HepG2 (cell line): Measurements from ENCODE around the gene THRAP3. TPM values are rescaled to one million over a fixed set of nuclear protein-coding genes. Genes with fewer than 3 reads are reported as not detected.

Experiments
- DMTF1 ChIP-seq: sonication (generic); formaldehyde crosslinking; IDR thresholded peaks from 2 replicates; pipeline ENCODE4 v1.4.0; 2020; ENCODE audit warnings: mild to moderate bottlenecking, missing genetic modification reagents
- DZIP1 ChIP-seq: sonication (generic); formaldehyde crosslinking; IDR thresholded peaks from 2 replicates; pipeline ENCODE4 v1.5.0; 2020; ENCODE audit warnings: mild to moderate bottlenecking, missing genetic modification reagents
- ESRRA ChIP-seq: sonication (generic); formaldehyde crosslinking; IDR thresholded peaks from 2 replicates; pipeline ENCODE4 v1.5.1; 2020; ENCODE audit warnings: mild to moderate bottlenecking, low read depth, missing genetic modification reagents
- ETV5 ChIP-seq: IDR thresholded peaks from 2 replicates; pipeline ENCODE4 v1.6.1; 2018; ENCODE audit warnings: missing biosample characterization, missing genetic modification reagents, inconsistent platforms, borderline replicate concordance
- HNF4G ChIP-seq, 2 experiments: sonication (generic) in 1 of 2; formaldehyde crosslinking in 1 of 2; IDR thresholded peaks; 2 replicates each; pipeline versions ENCODE4 v1.4.0 to v1.6.1; 2011 to 2020; ENCODE audit warnings: borderline replicate concordance in 2 of 2, low read depth in 2 of 2, mild to moderate bottlenecking in 2 of 2, low read length in 1 of 2, missing genetic modification reagents in 1 of 2, moderate library complexity in 1 of 2
- ISX ChIP-seq: sonication (generic); formaldehyde crosslinking; conservative IDR thresholded peaks from 2 replicates; pipeline ENCODE4 v1.5.0; 2020; ENCODE audit warnings: missing genetic modification reagents
- KAT7 ChIP-seq: IDR thresholded peaks from 2 replicates; pipeline ENCODE4 v1.6.1; 2018; ENCODE audit warnings: borderline replicate concordance, missing compliant biosample characterization
- KDM3A ChIP-seq: IDR thresholded peaks from 2 replicates; pipeline ENCODE4 v1.6.1; 2018; ENCODE audit warnings: low read depth, missing compliant biosample characterization
- KLF6 ChIP-seq: IDR thresholded peaks from 2 replicates; pipeline ENCODE4 v1.8.0; 2016; ENCODE audit warnings: missing biosample characterization, missing genetic modification reagents
- MYNN ChIP-seq: sonication (generic); formaldehyde crosslinking; IDR thresholded peaks from 2 replicates; pipeline ENCODE4 v1.4.0; 2020; ENCODE audit warnings: mild to moderate bottlenecking, low read depth, missing genetic modification reagents
- POLR2A ChIP-seq, 2 experiments: IDR thresholded peaks; 2 replicates each; pipeline ENCODE4 v1.6.1; 2011; ENCODE audit warnings: low read depth in 2 of 2, low read length in 2 of 2, mild to moderate bottlenecking in 1 of 2, moderate library complexity in 1 of 2; ENCODE audit not compliant: insufficient read depth in 1 of 2
- RFXANK ChIP-seq: IDR thresholded peaks from 2 replicates; pipeline ENCODE4 v1.6.1; 2016
- SPEN ChIP-seq: sonication (generic); formaldehyde crosslinking; IDR thresholded peaks from 2 replicates; pipeline ENCODE4 v1.5.1; 2020; ENCODE audit warnings: low read depth, mild to moderate bottlenecking, missing genetic modification reagents
- TBL1XR1 ChIP-seq: fragments of 150-350 bp; IDR thresholded peaks from 2 replicates; pipeline ENCODE4 v1.6.1; 2014; ENCODE audit warnings: borderline replicate concordance, low read length; ENCODE audit not compliant: partially characterized antibody
- ZBTB49 ChIP-seq: sonication (generic); formaldehyde crosslinking; IDR thresholded peaks from 2 replicates; pipeline ENCODE4 v1.4.0; 2020; ENCODE audit warnings: missing genetic modification reagents, borderline replicate concordance
- ZFP37 ChIP-seq: sonication (generic); formaldehyde crosslinking; IDR thresholded peaks from 2 replicates; pipeline ENCODE4 v1.4.0; 2020; ENCODE audit warnings: missing genetic modification reagents, borderline replicate concordance
- ZNF205 ChIP-seq: IDR thresholded peaks from 2 replicates; pipeline ENCODE4 v1.6.1; 2018; ENCODE audit warnings: missing biosample characterization, missing genetic modification reagents
- ZNF331 ChIP-seq: sonication (generic); formaldehyde crosslinking; IDR thresholded peaks from 2 replicates; pipeline ENCODE4 v1.4.0; 2020; ENCODE audit warnings: missing genetic modification reagents
- ZNF441 ChIP-seq: sonication (generic); formaldehyde crosslinking; IDR thresholded peaks from 2 replicates; pipeline ENCODE4 v1.7.0; 2021; ENCODE audit warnings: missing genetic modification reagents, borderline replicate concordance
- ZNF724P ChIP-seq: sonication (generic); formaldehyde crosslinking; IDR thresholded peaks from 2 replicates; pipeline ENCODE4 v1.8.0; 2022; ENCODE audit warnings: missing genetic modification reagents, borderline replicate concordance
- ZNF737 ChIP-seq: sonication (generic); formaldehyde crosslinking; IDR thresholded peaks from 2 replicates; pipeline ENCODE4 v1.5.0; 2020; ENCODE audit warnings: missing genetic modification reagents, mild to moderate bottlenecking, borderline replicate concordance
- ZNF878 ChIP-seq: sonication (generic); formaldehyde crosslinking; IDR thresholded peaks from 2 replicates; pipeline ENCODE4 v1.8.1; 2023; ENCODE audit warnings: mild to moderate bottlenecking, missing genetic modification reagents, moderate library complexity
- ZSCAN25 ChIP-seq: sonication (generic); formaldehyde crosslinking; IDR thresholded peaks from 2 replicates; pipeline ENCODE4 v1.8.0; 2022; ENCODE audit warnings: mild to moderate bottlenecking, missing genetic modification reagents
- polyA plus RNA-seq, 8 experiments: library from polyadenylated mRNA; depleted of rRNA in 3 of 8; stranded (reverse) in 7 of 8; unstranded in 1 of 8; fragments of >200 nt; fragmentation: Illumina TruSeq in 4 of 8; extraction: Trizol in 4 of 8; gene quantifications; 2 replicates each; pipeline versions ENCODE4 v1.2.1 to v1.2.3, GENCODE V29; 2011 to 2016; ENCODE audit warnings: low read depth in 4 of 8, missing spikeins in 1 of 8, mixed read lengths in 1 of 8; ENCODE audit not compliant: insufficient read depth in 1 of 8
- total RNA-seq, 5 experiments: library from RNA; depleted of rRNA; stranded (reverse); fragments of >200 nt; fragmentation: Illumina TruSeq; extraction: Trizol; gene quantifications; 2 replicates each; pipeline ENCODE4 v1.2.3, GENCODE V29; 2016; ENCODE audit warnings: low read depth in 1 of 5
- TF ChIP-seq, protein P1 (sequence below): IDR thresholded peaks from 2 replicates; pipeline ENCODE4 v1.6.1; 2016; ENCODE audit warnings: low read depth, borderline replicate concordance

The THRAP3 gene
- total and polyA plus RNA-seq, 2 of the 13 experiments (the other 11 are each of a cell fraction or from before 2014, with no cell fraction given), result 45.0 to 92.6 TPM

GRCh38 chr1:36223996-36224536 lies at the start of gene THRAP3 (continued):
- TF ChIP-seq ZBTB49 (no peak), KAT7 (CRISPR knock-in tag) (no peak), KDM3A (CRISPR knock-in tag) (no peak; the same call in 1 of the 2 replicates), TBL1XR1 (no peak), ZNF724P (CRISPR knock-in tag) (no peak), ESRRA (CRISPR knock-in tag) (peak; percentile 55; the same call in 1 of the 2 replicates), ZSCAN25 (CRISPR knock-in tag) (no peak; the same call in 1 of the 2 replicates), ZNF878 (CRISPR knock-in tag) (peak; percentile 45; the same call in 1 of the 2 replicates), ZNF441 (CRISPR knock-in tag) (no peak), SPEN (peak; percentile 95), MYNN (CRISPR knock-in tag) (no peak), DZIP1 (no peak), ETV5 (peak; percentile 80), KLF6 (CRISPR knock-in tag) (peak; percentile 63; the same call in 1 of the 2 replicates), HNF4G (IDR thresholded peaks at IDR 0.05; ENCODE audit: borderline replicate concordance, low read depth, low read length) (no peak), HNF4G (CRISPR knock-in tag; IDR thresholded peaks at IDR 0.05; ENCODE audit: borderline replicate concordance, low read depth) (no peak), ZNF737 (CRISPR knock-in tag) (no peak), ZNF331 (CRISPR knock-in tag) (peak; percentile 52; the same call in 1 of the 2 replicates), POLR2A (IDR thresholded peaks at IDR 0.05; ENCODE audit: insufficient read depth in 1 of 2, low read depth in 2 of 2, low read length in 2 of 2) (peak; percentile 82 to 93), DMTF1 (no peak), ZNF205 (CRISPR knock-in tag) (peak; percentile 68), ZFP37 (no peak), ISX (CRISPR knock-in tag) (no peak), RFXANK (CRISPR knock-in tag) (no peak)
- TF ChIP-seq, protein P1, sequence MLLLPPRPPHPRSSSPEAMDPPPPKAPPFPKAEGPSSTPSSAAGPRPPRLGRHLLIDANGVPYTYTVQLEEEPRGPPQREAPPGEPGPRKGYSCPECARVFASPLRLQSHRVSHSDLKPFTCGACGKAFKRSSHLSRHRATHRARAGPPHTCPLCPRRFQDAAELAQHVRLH, result 0 out of 2 replicates have a peak, but pooled peaks have one; percentile 60
